Medulla oblongata (tissue), 1 donor: ENCODE results near the gene CNTN3.
A peak's percentile ranks its signal among the peaks of the same experiment; 100 is the strongest.

ENCODE experiments used
- DNase-seq: peaks from one replicate; pipeline ENCODE4 v3.0.0-alpha.2; 2015; ENCODE audit errors: extremely low spot score

Gene CNTN3

DNA sequence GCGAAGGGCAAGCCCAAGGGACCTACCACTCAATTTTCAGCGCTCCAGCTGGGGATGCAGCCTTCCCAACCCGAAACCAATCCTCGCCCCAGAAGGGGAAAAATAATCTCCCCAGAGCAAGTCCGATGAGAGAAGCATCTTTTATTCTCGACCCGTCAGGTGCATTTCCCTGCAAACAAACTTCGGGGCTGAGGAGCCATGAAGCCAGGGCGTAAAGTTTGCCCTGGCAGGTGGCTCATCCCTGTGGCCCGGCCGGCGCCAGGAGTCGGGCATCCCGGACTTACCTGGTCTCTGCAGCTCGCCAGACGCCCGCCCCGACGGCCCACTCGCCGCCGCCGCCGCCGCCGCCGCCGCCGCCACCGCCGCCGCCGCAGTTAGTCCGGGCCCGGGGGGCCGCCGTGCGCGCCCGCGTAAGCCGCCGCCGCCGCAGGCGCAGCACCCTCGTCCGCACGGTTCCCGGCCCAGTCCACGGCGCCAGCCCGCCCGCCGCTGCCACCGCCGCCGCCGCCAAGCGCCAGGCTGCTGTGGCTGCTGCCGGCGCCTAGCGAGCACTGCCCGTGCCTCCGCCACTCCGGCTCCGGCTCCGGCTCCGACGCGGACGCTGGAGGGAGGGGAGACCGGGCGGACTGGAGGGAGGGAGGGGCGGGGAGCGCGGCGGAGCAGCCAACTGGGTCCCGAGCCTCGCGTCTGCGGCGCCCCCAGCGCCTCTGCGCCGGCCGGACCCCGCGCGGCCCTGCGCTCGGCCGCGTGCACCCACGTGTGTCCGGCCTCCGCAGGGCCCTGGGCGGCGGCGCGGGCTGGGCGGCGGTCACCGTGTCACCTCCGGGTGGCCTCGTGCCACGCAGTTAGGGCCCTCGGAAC, at the start of gene CNTN3:
TSS of gene CNTN3 (minus strand) at position 553 of the 861 bp plus-strand sequence. CDS start 93,547 bp downstream, outside the sequence.
- no peak for DNase-seq

DNA sequence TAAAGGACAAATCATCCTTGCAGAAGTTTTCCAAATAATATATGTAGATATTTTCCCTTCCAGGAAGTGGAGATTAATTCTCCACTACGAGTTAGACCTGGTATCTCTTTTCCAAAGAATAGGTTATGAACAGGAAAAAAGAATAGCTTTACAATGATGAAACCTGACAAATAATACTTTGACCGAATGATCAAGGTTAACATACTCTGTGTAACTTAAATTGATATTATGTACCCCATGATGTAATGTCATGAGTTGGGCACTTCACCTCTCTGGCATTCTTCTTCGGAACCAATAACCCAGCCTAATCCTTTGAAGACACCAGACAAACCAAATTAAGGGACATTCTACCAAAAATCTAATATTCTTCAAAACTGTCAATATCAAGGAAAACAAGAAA, 48.7 kb upstream of the CNTN3 start:
- no peak for DNase-seq

DNA sequence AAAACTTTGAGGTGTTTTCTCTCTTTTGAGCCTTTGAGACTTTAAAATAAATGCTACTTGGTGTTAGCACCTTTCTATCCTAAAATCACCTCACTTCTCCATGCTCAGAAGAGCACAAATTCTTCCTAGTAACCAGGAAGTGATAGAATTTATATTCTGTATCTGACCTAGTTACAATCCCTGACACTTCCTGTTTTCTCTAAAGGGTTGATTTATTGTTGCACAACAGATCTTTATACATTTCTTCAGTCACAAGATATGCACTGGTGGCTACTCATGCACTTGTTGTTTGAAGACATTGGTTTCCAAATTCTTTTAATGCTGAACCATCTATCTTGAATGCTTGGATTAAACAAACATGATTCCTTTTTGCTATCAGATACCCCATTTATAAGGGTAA, 47.2 kb upstream of the CNTN3 start:
- DNase-seq = no peak

- no peak for DNase-seq
Measured at GRCh38 chr3:74651885-74652284, 37.4 kb upstream of the CNTN3 start.

- DNase-seq = no peak
Measured at GRCh38 chr3:74651292-74651691, 36.8 kb upstream of the CNTN3 start.

- DNase-seq = no peak
Measured at GRCh38 chr3:74648107-74648506, 33.6 kb upstream of the CNTN3 start.

DNA sequence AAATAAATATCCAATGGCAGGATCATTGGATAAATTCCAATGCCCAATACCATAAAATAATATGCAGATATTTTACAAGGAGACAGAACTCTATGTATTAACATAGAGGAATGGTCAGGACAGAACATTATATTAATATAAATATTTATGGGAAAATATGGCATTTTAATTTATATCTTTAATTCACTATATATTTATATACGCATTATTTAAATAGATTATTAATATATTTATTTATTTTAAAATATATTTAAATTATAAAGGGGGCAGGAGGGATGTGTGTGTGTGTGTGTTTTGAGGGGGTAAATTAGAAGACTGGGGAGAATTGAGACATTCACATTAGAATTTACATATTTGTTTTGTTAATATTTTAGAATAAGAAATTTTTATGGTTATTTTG, 31.6 kb upstream of the CNTN3 start:
- no peak for DNase-seq

GRCh38 chr3:74643636-74644035, 29.2 kb upstream of the CNTN3 start:
- no peak for DNase-seq

GRCh38 chr3:74642876-74643275, 28.4 kb upstream of the CNTN3 start:
- DNase-seq = no peak

- no peak for DNase-seq
Measured at GRCh38 chr3:74640211-74640610, 25.8 kb upstream of the CNTN3 start.

DNA sequence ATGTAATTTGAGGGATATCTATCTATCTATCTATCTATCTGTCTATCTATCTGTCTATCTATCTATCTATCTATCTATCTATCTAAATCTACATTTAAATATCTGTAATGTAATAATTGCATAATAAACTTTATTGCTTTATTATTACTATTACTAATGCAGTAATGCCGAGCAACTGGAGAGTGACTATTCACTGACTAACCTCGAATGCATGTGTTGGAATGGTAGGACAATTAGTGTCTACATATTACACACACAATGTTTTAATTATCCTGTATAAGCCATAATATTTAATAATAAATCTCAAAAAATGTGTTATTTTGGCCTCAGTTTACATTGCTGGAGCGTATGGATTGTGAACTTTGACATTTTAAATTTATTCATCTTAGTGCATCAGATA, 25.2 kb upstream of the CNTN3 start:
- DNase-seq = no peak

DNA sequence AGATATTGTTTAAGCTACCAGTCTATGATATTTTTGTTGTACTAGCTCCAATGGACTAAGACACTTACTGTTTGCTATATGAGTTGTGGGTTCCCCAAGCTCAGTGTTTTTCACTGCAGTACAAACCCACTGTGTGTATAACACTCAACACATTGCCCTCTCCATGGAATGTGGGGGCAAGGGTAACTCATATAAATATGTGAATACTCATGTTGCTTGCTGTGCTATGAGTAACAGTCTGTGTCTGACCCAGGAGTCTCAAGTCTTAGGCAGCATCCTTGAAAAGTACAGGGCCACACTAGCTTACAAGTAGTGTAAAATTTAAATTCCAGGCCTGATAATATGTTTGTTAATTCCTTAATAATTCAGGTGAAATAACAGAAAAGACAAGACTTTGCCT, 22.5 kb upstream of the CNTN3 start:
- DNase-seq = no peak

DNA sequence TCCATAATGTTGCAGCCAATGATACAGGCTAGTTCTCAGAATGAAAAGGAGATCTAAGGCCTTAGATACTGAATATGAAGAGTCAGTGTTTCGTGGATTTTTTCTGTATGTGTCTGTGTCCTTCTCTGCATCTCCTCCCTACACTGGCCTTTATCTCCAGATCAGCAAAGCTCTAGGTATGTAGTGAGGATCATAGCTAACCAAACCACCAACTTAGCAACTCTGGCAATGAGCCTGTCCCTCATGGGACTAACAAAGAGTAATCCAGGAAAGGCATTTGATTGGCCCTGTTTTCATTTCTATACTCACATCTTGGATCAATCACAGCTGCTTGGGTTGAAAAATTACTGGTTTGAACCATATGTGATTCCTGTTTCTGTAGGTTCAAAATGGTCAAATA, 18.6 kb upstream of the CNTN3 start:
- no peak for DNase-seq

- DNase-seq = no peak
Measured at GRCh38 chr3:74631351-74632140, 17.1 kb upstream of the CNTN3 start.

- DNase-seq = peak; percentile 41
Measured at GRCh38 chr3:74630602-74631001, 16.1 kb upstream of the CNTN3 start.

GRCh38 chr3:74626011-74626410, 11.6 kb upstream of the CNTN3 start:
- no peak for DNase-seq

DNA sequence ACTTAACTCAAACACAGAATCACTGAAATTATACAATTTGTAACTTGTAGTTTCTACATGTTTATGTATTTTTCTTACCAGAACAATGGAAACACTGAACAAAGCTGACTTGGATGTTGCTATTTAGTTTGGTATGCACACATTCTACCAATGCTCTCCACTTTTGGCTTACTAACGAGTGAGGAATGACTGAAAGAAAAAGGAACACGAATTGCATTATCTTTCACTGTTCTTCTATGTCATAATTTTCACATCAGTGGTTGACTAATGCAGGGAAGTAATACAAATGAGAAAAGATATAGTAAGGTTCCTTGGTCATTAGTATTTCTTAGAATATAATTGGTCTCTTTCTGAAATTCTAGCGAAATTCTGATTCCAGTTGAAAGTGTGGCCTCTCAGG, 9.8 kb upstream of the CNTN3 start:
- no peak for DNase-seq

GRCh38 chr3:74623261-74623836, 8.9 kb upstream of the CNTN3 start:
- no peak for DNase-seq

DNA sequence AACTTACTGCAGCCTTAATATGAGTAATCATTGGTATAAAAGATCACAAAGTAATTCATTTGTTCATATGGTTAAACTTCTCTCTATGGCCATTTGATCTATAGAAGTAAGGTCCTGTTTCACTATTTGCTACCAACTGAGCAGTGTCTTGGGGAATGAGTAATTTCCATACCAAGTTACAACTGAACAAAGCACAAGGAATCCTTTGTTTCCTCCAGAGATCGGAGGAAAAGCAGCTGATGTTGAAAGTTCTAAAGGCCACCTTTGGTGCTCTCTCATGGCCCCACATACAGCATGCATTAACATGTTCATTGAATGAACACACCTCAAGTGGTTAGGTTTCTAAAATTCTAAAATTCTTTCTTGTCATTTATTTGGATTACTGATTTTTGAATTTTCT, 7.1 kb upstream of the CNTN3 start:
- DNase-seq = no peak

GRCh38 chr3:74617776-74618175, 3.3 kb upstream of the CNTN3 start:
- DNase-seq = no peak

DNA sequence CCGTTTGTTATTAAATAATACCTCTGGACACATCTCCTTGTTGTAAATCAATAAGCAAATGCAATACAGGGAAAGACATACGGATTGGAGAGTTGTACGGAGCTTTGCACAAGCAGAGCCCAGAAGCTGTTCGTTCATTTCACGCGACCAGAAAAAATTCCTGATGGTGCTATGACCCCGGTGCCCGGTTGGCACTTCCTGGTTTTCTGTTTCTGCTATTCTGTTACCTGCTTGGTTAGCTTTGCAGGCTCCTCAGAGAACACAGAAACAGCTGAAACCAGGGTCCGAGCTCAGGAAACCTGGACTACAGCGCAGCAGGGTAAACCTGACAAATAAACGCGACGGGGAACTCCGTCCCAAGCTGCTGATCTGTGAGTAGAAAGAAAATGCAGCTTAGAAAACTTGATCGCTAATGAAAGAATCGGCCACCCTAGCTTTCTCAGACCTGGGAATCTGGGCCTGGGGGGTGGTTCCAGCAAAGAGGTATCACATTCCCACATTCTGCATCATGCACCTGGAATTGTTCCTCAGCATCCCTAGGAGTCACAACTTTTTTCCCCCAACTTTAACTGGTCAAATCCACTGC, 845 bp downstream of the CNTN3 start:
- no peak for DNase-seq

DNA sequence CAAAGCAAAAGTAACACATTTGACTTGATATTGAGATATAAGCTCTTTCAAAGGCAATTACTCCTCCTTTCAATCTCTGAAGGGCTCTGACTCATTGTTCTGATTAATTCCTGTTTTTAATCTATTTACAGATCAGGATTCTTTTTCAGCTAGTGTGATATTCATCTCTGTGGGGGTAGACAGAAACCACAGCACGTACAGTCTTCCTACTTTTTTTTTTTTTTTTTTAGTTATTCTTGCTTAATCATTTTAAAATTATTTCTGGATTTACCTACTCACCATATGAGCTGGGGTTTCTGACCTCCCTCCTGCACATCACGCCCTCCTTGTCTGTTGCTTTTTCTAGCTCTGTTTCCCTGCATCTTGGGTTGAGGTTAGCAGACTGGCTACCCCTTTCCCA, 1.4 kb downstream of the CNTN3 start:
- no peak for DNase-seq
